Activated CD8-positive, alpha-beta memory T cell treated with anti-CD3 and anti-CD28 coated beads for 1 hour (primary cell): ENCODE results near the gene GGT6.
"Not testable (repeated sequence)": the region's sequence is repeated elsewhere in the genome, so short reads cannot be mapped to it uniquely, and the experiment has no call there.

Experiments
- DNase-seq, 2 donors: peaks; one replicate each; pipeline ENCODE4 v3.0.0-alpha.2; 2020; ENCODE audit warnings: low read depth in 1 of 2; ENCODE audit errors: extremely low read depth in 1 of 2

GGT6 gene

GRCh38 chr17:4592240-4593005 is 32.0 kb upstream of the GGT6 start:
- no peak for DNase-seq

- no peak for DNase-seq
These were observed 31.2 kb upstream of the GGT6 start for GRCh38 chr17:4591529-4591928.

GRCh38 chr17:4590981-4591453 is 30.6 kb upstream of the GGT6 start:
- DNase-seq = no peak

GRCh38 chr17:4590042-4590441 is 29.7 kb upstream of the GGT6 start:
- not testable (repeated sequence) for DNase-seq

GRCh38 chr17:4588898-4589625 is 28.7 kb upstream of the GGT6 start:
- no peak for DNase-seq

- DNase-seq = no peak
These were observed 28.0 kb upstream of the GGT6 start for GRCh38 chr17:4588391-4588790.

- DNase-seq = no peak
These were observed 27.4 kb upstream of the GGT6 start for GRCh38 chr17:4587803-4588202.

- no peak for DNase-seq
These were observed 26.8 kb upstream of the GGT6 start for GRCh38 chr17:4587195-4587594.

GRCh38 chr17:4586043-4586442 is 25.7 kb upstream of the GGT6 start:
- DNase-seq = no peak

GRCh38 chr17:4585638-4585994 is 25.2 kb upstream of the GGT6 start:
- DNase-seq = no peak

GRCh38 chr17:4584917-4585637 is 24.7 kb upstream of the GGT6 start:
- no peak for DNase-seq

GRCh38 chr17:4584101-4584916 is 23.9 kb upstream of the GGT6 start, which contains the start of gene SMTNL2:
Gene SMTNL2, plus strand, starts transcription at chr17:4584529. Its CDS starts 77 bp downstream, at chr17:4584606.
- peak in 1 of 2 donors; percentile 13 for DNase-seq

GRCh38 chr17:4583782-4584100 is 23.4 kb upstream of the GGT6 start:
- no peak for DNase-seq

- DNase-seq = no peak
These were observed 22.8 kb upstream of the GGT6 start for GRCh38 chr17:4583206-4583605.

- no peak for DNase-seq
These were observed 22.3 kb upstream of the GGT6 start for GRCh38 chr17:4582691-4583090.

- no peak for DNase-seq
These were observed 21.7 kb upstream of the GGT6 start for GRCh38 chr17:4582101-4582501.

- no peak for DNase-seq
These were observed 19.9 kb upstream of the GGT6 start for GRCh38 chr17:4580291-4580690.

GRCh38 chr17:4579678-4580077 is 19.3 kb upstream of the GGT6 start:
- no peak for DNase-seq

GRCh38 chr17:4578349-4578748 is 18.0 kb upstream of the GGT6 start:
- DNase-seq = not testable (repeated sequence)

GRCh38 chr17:4577386-4577993 is 17.1 kb upstream of the GGT6 start:
- DNase-seq = no peak
